Bronchial epithelial cell (primary cell): ENCODE measurements around the gene FAM171A1. TPM values are rescaled to one million over a fixed set of nuclear protein-coding genes. Genes with fewer than 3 reads are reported as not detected.

ENCODE experiments used
- DNase-seq: peaks from one replicate; pipeline ENCODE4 v3.0.0-alpha.2; 2010; ENCODE audit warnings: low read depth
- FAIRE-seq: peaks from 2 replicates; lab custom pipeline; 2011; peaks lifted over from hg19 to GRCh38; lab: Jason Lieb, UNC
- H3K27me3 ChIP-seq: 2 replicates; pipeline ENCODE4 v1.5.1; 2011; ENCODE audit warnings: low read length; ENCODE audit not compliant: control insufficient read depth, insufficient read depth
- H3K36me3 ChIP-seq: 2 replicates; pipeline ENCODE4 v1.5.1; 2011; ENCODE audit warnings: low read length; ENCODE audit not compliant: control insufficient read depth, insufficient read depth
- H3K4me3 ChIP-seq: 2 replicates; pipeline ENCODE4 v1.5.1; 2011; ENCODE audit warnings: mild to moderate bottlenecking, low read depth, low read length, control low read depth
- total RNA-seq: library from RNA; depleted of rRNA; stranded (reverse); fragments of >200 nt; gene quantifications from 2 replicates; pipeline ENCODE4 v1.2.1, GENCODE V29; 2014
- TF ChIP-seq, protein P1 (sequence below): IDR thresholded peaks from 2 replicates; pipeline ENCODE4 v1.5.1; 2011; ENCODE audit warnings: mild to moderate bottlenecking, moderate library complexity, low read length, control low read depth, inconsistent platforms; ENCODE audit not compliant: insufficient read depth, severe bottlenecking

FAM171A1 gene
- total RNA-seq, 1 donor from 2014 or later = 2.6 TPM

DNA sequence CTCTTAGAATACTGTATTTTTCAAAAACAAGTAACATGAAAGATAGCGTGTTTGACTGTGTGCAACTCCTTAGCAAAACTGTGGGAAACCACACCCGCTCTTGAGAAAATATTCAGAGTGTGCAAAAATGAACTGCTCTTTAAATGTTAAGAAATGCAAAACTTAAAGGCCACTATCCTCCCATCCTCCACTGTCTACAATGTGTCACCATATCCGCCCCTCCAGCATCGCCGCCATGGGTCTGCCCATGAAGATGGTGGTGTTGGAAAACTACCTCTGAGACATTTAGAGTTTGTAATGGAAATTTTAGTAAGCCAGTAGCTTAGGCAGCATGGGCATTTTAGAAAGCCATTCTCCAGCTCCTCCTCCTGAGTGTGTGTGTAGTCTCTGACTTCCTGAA is 182.5 kb downstream of the FAM171A1 start:
- DNase-seq (no peak), FAIRE-seq (no peak)
- TF ChIP-seq, protein P1, sequence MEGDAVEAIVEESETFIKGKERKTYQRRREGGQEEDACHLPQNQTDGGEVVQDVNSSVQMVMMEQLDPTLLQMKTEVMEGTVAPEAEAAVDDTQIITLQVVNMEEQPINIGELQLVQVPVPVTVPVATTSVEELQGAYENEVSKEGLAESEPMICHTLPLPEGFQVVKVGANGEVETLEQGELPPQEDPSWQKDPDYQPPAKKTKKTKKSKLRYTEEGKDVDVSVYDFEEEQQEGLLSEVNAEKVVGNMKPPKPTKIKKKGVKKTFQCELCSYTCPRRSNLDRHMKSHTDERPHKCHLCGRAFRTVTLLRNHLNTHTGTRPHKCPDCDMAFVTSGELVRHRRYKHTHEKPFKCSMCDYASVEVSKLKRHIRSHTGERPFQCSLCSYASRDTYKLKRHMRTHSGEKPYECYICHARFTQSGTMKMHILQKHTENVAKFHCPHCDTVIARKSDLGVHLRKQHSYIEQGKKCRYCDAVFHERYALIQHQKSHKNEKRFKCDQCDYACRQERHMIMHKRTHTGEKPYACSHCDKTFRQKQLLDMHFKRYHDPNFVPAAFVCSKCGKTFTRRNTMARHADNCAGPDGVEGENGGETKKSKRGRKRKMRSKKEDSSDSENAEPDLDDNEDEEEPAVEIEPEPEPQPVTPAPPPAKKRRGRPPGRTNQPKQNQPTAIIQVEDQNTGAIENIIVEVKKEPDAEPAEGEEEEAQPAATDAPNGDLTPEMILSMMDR = no peak
- H3K36me3 ChIP-seq = no peaks in the 10 kb centered on the region
- no peaks in the 10 kb centered on the region for H3K27me3 ChIP-seq
- no peak overlapping the region for H3K4me3 ChIP-seq

DNA sequence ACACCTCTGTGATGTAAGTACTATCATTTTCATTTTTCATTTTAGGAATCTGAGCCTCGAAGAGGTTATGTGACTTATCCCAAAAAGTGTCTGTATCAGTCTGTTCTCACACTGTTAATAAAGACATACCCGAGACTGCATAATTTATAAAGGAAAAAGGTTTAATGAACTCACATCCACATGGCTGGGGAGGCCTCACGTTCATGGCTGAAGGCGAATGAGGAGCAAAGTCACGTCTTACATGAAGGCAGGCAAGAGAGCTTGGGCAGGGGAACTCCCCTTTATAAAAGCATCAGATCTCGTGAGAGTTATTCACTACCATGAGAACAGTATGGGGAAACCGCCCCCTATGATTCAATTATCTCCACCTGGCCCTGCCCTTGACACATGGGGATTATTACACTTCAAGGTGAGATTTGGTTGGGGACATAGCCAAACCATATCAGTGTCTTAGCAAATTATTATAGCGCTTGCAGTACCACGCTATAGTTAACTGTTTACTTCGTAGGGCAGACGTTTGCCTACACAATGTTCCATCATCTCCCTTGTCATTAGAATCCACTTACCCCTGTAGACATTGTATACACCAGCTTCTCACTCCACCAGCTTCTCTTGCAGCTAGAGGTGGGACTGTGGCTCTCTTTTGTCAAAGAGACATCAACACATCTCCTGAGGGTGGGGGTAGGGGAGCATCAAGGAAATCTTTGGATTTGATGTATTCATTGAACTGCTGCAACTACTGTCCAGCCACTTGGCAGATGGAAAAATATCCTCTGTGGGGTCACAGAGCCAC is 187.2 kb downstream of the FAM171A1 start:
- H3K4me3 ChIP-seq = no peak overlapping the region
- DNase-seq (no peak), FAIRE-seq (no peak)
- TF ChIP-seq, protein P1 = no peak
- no peaks in the 10 kb centered on the region for H3K27me3 ChIP-seq
- H3K36me3 ChIP-seq = no peaks in the 10 kb centered on the region

DNA sequence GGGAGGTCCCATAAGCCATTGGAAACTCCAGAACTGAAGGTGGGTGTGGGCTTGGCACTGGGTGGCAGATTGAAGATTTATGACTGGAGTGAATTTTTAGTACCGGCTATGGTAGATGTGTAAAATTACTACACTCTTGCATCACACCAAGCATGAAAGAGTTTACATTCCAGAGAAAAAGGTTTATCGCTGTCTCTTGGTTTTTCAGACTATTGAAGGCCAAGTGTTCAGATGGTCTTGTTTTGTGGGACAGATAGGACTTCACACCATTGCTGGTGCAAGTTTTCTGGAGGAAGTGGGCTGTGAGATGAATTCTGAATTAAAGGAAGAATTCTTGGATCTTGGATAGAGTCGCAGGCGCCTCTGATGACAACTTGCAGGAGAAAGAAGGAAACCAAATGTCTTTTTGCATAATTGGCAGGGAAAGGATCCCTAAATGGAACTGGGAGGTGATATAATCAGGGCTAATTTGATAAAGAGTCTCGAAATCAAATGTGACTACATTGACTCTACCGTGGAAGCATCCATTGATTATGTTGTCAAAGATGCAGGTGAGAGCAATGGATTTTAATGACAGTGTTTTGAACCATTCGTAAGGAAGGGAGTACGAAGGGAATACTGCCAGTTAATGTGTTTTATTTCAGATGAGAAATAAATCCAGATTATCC is 188.4 kb downstream of the FAM171A1 start:
- no peak overlapping the region for H3K4me3 ChIP-seq
- H3K27me3 ChIP-seq = no peaks in the 10 kb centered on the region
- TF ChIP-seq, protein P1 = no peak
- H3K36me3 ChIP-seq = no peaks in the 10 kb centered on the region
- FAIRE-seq (no peak), DNase-seq (no peak)

DNA sequence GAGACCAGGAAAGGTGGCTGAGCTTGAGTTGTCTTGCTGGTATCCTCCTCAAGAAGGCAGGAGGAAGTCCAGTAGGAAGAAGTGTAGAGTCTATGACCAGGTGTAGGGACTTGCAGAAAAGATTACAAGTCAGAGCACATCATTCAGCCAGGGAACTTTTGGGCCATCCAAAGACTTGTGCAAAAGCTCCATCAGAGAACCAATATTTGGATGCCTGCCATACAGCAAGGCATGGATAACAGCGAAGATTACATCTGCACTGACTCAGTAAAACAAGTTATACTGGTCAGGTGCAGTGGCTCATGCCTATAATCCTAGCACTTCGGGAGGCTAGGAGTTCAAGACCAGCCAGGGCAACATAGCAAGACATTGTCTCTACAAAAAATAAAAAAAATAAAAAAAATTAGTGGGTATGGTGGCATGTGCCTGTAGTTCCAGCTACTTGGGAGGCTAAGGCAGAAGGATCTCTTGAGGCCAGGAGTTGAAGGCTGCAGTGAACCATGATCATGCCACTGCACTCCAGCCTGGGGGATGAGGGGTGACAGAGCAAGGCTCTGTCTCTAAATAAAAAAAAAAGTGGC is 189.4 kb downstream of the FAM171A1 start:
- FAIRE-seq = peak; percentile 89

DNA sequence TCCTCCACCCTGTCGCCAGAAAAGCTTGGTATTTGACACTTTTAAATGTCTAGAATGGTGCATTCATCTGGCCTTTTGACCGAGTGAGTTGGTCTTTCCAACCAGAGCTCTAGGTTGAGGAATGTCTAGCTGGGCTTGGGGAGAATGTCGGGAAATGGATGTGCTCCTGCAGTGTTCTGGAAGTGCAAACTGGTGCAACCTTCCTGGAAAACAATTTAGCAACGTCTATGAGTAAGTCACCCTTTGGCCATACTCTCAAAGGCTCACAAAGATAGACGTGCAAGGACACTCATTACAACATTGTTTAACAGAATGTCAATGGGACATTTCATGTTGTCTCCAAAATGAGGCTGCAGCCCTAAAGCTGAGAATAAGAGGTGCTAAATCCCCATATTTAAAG is 190.4 kb downstream of the FAM171A1 start:
- H3K36me3 ChIP-seq = no peaks in the 10 kb centered on the region
- no peak for FAIRE-seq
- no peak overlapping the region for H3K4me3 ChIP-seq
- H3K27me3 ChIP-seq = no peaks in the 10 kb centered on the region
- TF ChIP-seq, protein P1 = no peak
- no peak for DNase-seq

More for the DNA sequence above, 189.4 kb downstream of the FAM171A1 start:
- peak; percentile 79 for DNase-seq
- TF ChIP-seq, protein P1 = no peak
- H3K4me3 ChIP-seq = no peak overlapping the region
- no peaks in the 10 kb centered on the region for H3K36me3 ChIP-seq
- no peaks in the 10 kb centered on the region for H3K27me3 ChIP-seq
